Measurements from ENCODE around the gene LCP2.
A peak's percentile ranks its signal among the peaks of the same experiment; 100 is the strongest.

Gene LCP2

DNA sequence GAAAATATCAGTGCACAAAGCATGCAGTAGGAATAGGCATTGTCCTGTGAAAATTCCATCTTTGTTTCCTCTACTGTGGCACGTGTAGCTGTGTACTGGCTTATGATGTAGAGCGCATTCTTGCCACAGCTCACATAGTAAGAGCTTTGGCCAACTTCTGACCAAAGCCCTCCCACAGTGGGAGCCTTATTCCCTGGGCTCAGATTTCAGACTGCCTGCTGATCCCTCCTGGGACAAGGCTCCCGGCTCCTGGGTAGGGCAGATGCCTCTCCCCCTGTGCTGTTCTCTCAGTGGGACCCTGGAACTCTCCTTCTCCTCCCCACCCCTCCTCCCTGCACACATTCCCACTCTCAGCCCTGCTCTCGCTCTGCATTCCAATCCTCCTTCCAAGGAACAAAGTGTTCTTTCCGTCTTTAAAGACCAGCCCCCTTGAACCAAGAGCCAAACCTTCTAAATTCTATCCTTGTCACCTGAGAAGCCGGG is 17.5 kb downstream of the LCP2 start:
- no peak for DNase-seq
- TF ChIP-seq, protein P1, sequence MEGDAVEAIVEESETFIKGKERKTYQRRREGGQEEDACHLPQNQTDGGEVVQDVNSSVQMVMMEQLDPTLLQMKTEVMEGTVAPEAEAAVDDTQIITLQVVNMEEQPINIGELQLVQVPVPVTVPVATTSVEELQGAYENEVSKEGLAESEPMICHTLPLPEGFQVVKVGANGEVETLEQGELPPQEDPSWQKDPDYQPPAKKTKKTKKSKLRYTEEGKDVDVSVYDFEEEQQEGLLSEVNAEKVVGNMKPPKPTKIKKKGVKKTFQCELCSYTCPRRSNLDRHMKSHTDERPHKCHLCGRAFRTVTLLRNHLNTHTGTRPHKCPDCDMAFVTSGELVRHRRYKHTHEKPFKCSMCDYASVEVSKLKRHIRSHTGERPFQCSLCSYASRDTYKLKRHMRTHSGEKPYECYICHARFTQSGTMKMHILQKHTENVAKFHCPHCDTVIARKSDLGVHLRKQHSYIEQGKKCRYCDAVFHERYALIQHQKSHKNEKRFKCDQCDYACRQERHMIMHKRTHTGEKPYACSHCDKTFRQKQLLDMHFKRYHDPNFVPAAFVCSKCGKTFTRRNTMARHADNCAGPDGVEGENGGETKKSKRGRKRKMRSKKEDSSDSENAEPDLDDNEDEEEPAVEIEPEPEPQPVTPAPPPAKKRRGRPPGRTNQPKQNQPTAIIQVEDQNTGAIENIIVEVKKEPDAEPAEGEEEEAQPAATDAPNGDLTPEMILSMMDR (IDR thresholded peaks at IDR 0.05; ENCODE audit: borderline replicate concordance, extremely low read depth, low read length, poor library complexity, severe bottlenecking) = no peak
- TF ChIP-seq EZH2 (IDR thresholded peaks at IDR 0.05; ENCODE audit: borderline replicate concordance, low read depth, low read length, severe bottlenecking) = no peak
- ATAC-seq (ENCODE audit: insufficient read depth, low read depth) = no peak
- Histone ChIP-seq H3K27me3 (ENCODE audit: insufficient read depth, low read length, poor library complexity) (no peaks in the 10 kb centered on the region), H4K20me1 (ENCODE audit: insufficient read depth, low read length) (peaks cover 11% of the 10 kb centered on the region; the same call in 1 of the 2 replicates), H3K79me2 (ENCODE audit: insufficient read depth, low read length) (peaks cover 57% of the 10 kb centered on the region), H3K4me1 (ENCODE audit: insufficient read depth, low read length) (peaks cover 67% of the 10 kb centered on the region), H3K4me3 (ENCODE audit: low read depth in 1 of 2, low read length in 2 of 2) (peak overlapping the region in 1 of 2 experiments; percentile 7; a peak in 1 of 4 replicates), H3K9me3 (ENCODE audit: insufficient read depth, low read length, severe bottlenecking) (no peaks in the 10 kb centered on the region), H3K36me3 (ENCODE audit: insufficient read depth, low read length) (peaks cover 71% of the 10 kb centered on the region), H2AFZ (ENCODE audit: low read depth, low read length) (no peak overlapping the region), H3K27ac (ENCODE audit: low read length) (peak overlapping the region; percentile 95), H3K4me2 (ENCODE audit: insufficient read depth, low read length) (peak overlapping the region; percentile 60), H3K9ac (ENCODE audit: low read depth, low read length) (peak overlapping the region; percentile 44)

DNA sequence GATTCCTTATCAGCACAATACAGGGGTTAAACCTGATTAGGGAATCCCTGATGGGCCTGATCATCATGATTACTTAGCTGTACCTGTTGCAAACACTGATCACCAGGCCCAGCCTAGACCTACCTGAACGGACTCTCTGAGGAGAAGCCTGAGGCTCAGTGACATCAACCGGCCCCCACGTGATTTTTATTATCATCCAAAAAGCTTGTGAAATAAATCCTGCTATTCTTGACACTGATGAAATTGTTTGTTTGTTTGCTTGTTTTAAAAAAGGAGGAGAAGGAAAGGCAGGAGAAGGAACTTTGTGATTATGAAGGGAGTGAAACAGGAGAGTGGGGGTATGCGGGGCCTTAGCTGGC is 18.1 kb downstream of the LCP2 start:
- Histone ChIP-seq H2AFZ (ENCODE audit: low read depth, low read length) (no peak overlapping the region), H3K9ac (ENCODE audit: low read depth, low read length) (peak overlapping the region; percentile 44), H3K4me3 (ENCODE audit: low read depth in 1 of 2, low read length in 2 of 2) (peak overlapping the region in 1 of 2 experiments; percentile 6; a peak in 2 of 4 replicates), H3K27ac (ENCODE audit: low read length) (peak overlapping the region; percentile 95), H3K27me3 (ENCODE audit: insufficient read depth, low read length, poor library complexity) (no peaks in the 10 kb centered on the region), H3K4me2 (ENCODE audit: insufficient read depth, low read length) (peak overlapping the region; percentile 60), H3K9me3 (ENCODE audit: insufficient read depth, low read length, severe bottlenecking) (no peaks in the 10 kb centered on the region), H3K4me1 (ENCODE audit: insufficient read depth, low read length) (peaks cover 67% of the 10 kb centered on the region), H3K79me2 (ENCODE audit: insufficient read depth, low read length) (peaks cover 56% of the 10 kb centered on the region), H3K36me3 (ENCODE audit: insufficient read depth, low read length) (peaks cover 73% of the 10 kb centered on the region), H4K20me1 (ENCODE audit: insufficient read depth, low read length) (peaks cover 11% of the 10 kb centered on the region; the same call in 1 of the 2 replicates)
- ATAC-seq (ENCODE audit: insufficient read depth, low read depth) (no peak), DNase-seq (no peak)
- TF ChIP-seq, protein P1 (IDR thresholded peaks at IDR 0.05; ENCODE audit: borderline replicate concordance, extremely low read depth, low read length, poor library complexity, severe bottlenecking) = no peak
- no peak for TF ChIP-seq EZH2 (IDR thresholded peaks at IDR 0.05; ENCODE audit: borderline replicate concordance, low read depth, low read length, severe bottlenecking)

DNA sequence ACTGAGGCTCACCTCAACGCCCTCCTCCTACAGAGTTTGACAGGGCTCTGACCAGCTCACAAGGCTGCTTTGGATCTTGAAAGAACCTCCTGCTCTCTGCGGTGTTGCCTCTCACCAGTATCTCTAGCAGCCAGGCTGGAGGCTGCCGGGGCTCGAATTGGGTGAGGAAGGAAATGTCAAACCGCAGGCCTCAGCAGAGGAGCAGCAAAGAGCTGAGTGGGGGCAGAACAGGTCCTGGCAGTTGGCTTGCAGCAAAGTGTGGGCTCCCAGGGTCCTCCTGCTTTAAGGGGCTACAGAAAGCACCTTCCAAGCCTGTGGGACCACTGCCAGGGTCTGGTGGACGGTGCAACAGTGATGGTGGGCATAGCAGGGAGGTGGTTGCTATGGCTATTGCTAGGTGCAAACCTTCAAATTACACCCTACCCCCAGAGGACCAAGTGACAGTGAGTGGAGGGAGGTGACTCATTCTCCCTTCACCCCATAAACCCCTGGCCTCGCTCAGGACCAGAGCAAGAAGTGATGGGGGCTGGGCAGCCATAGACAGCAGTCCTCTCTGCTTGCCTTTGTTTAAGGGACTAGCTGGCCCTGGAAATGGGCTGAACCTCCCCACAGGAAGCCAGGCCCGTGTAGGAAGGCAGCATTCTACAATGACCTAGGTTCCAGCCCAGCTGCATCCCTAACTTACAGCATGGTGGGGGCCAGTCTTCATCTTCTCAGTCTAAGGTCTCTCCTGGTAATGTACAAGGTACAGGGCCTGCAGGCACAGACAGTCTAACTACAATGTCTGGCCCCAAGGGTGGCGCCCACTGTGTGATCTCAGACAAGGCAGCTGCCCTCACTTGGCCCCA is 18.7 kb downstream of the LCP2 start:
- peaks cover 11% of the 10 kb centered on the region; the same call in 1 of the 2 replicates for H4K20me1 ChIP-seq (ENCODE audit: insufficient read depth, low read length)
- H3K27ac ChIP-seq (ENCODE audit: low read length) = peak overlapping the region; percentile 95

More for the DNA sequence above, 18.7 kb downstream of the LCP2 start:
- Histone ChIP-seq H3K4me1 (ENCODE audit: insufficient read depth, low read length) (peaks cover 66% of the 10 kb centered on the region), H3K27me3 (ENCODE audit: insufficient read depth, low read length, poor library complexity) (no peaks in the 10 kb centered on the region), H3K4me2 (ENCODE audit: insufficient read depth, low read length) (peak overlapping the region; percentile 60), H3K4me3 (ENCODE audit: low read depth in 1 of 2, low read length in 2 of 2) (peak overlapping the region in 1 of 2 experiments; percentile 6; a peak in 2 of 4 replicates), H2AFZ (ENCODE audit: low read depth, low read length) (peak overlapping the region; percentile 4; the same call in 1 of the 2 replicates), H3K9me3 (ENCODE audit: insufficient read depth, low read length, severe bottlenecking) (no peaks in the 10 kb centered on the region), H3K79me2 (ENCODE audit: insufficient read depth, low read length) (peaks cover 50% of the 10 kb centered on the region), H3K9ac (ENCODE audit: low read depth, low read length) (peak overlapping the region; percentile 44), H3K36me3 (ENCODE audit: insufficient read depth, low read length) (peaks cover 76% of the 10 kb centered on the region)
- TF ChIP-seq EZH2 (IDR thresholded peaks at IDR 0.05; ENCODE audit: borderline replicate concordance, low read depth, low read length, severe bottlenecking) = no peak
- TF ChIP-seq, protein P1 (IDR thresholded peaks at IDR 0.05; ENCODE audit: borderline replicate concordance, extremely low read depth, low read length, poor library complexity, severe bottlenecking) = peak; percentile 22
- ATAC-seq (ENCODE audit: insufficient read depth, low read depth) (peak; percentile 92), DNase-seq (peak; percentile 97)

Data from DND-41 (cell line).